K562 treated with DMSO at 1 percent for 24 hours (cell line): ENCODE results near the gene SEC24C. TPM values are rescaled to one million over a fixed set of nuclear protein-coding genes. Genes with fewer than 3 reads are reported as not detected.

Experiments used
- total RNA-seq: library from RNA; unstranded; fragments of 300-600 nt; gene quantifications from 2 replicates; pipeline ENCODE4 v1.2.3, GENCODE V29; 2022; ENCODE audit warnings: low read depth; ENCODE audit not compliant: insufficient read depth

Gene SEC24C
- total RNA-seq, result 154 and 159 TPM in 2 replicates

DNA sequence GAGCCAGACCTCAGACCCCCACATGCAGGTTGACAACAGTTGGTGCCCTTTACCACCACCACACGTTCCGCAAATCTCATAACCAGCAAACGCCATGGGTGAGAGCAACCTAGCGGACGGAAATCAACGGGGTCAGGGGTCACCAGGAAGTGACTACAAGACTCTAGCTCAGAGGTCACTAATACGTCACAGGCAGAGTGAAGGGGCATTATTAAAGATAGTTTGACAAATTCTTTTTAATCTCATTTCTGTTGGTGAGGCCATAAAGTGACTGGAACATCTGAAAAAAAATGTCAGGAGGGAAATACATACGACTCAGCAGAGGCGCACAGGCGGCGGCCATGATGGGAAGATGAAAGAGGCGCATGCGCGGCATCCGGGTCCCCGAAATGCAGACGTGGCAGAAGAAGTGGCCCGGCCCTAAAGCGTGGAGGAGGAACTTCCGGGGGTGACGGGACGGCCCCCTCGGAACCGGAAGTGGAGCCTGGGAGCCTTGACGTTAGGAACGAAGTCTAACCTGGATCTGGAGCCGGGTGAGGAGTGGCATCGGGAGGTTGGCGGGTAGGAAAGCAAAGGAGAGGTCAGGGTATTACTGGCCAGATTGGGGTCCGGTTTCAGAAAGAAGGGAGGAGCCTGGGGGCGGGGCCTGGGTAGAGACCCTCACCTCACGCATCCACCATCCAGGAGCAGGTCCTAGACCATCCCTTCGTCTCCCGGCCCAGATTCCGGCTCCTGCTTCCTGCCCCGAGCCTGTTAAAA, at the start of gene SEC24C:
Gene SEC24C (plus strand): TSS at position 468 of the 759 bp plus-strand sequence. CDS start 2,461 bp downstream, outside the sequence.

DNA sequence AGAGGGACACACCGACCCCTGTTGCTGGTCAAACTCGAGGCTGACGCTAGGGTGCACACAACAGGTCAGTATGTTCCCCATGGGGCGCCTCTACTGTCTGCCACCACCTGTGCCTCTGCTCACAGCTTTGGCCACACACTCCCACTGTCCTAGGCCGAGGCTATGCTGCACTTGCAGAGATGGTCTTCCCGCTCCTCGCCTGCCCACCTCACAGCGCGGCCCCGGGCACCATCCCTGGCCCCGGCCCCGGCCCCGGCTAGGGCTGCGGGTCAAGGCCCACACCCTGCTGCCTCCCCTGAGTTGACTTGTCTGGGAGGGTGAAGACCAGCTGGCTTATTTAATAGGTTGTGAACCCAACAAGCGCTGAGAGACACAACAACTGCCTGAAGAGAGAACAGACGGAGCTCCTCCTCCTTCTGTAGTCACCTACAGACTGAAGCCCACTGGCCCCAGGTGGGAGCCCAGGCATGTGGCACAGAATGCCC, 46.5 kb upstream of the SEC24C start, which contains the start of gene AGAP5:
Gene AGAP5 (minus strand): TSS at position 435 of the 485 bp plus-strand sequence. CDS start 354 bp downstream, at position 81.

DNA sequence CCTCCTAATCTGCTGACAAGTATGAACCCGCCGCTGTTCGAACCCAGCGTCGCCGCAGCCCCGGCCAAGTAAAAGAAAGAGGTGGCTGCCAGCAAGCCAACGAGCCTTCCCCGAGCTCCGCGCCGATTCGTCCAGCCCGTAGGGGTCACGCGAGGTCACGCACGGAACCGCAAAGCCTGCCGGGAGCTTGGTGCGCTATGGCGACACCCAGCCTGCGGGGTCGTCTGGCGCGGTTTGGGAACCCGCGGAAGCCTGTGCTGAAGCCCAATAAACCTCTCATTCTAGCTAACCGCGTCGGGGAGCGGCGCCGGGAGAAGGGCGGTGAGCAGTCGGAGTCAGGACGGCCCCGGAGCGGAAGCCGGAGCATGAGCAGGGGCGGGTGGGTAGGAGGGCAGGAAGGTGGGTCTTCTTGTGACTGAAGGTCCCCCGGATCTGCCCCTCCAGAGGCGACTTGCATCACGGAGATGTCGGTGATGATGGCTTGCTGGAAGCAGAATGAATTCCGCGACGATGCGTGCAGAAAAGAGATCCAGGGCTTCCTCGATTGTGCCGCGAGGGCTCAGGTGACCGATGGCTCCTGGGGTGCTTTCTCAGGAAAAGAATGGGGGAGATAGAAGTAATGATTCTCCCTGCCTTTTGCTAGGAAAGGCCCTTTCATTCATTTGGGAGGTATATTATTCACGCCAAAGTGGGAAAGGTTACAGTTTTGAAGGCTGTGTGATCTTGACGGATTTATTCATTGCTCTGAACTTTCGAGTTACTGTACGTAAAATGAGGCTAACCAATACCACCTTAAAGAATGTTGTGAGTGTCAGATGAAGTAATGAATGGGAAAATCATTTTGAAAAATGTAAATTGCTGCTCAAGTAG, 37.9 kb downstream of the SEC24C start, which contains the start of gene CHCHD1:
Gene CHCHD1 (plus strand): TSS at position 170 of the 870 bp plus-strand sequence. CDS start 28 bp downstream, at position 198.

GRCh38 chr10:73785211-73785720, 41.1 kb downstream of the SEC24C start, which contains the start of gene ZSWIM8:
ZSWIM8 (plus strand) TSS chr10:73785606; CDS start chr10:73785879, 273 bp downstream.

Other genes with a start within 250 kb of the SEC24C start
- 15.2 and 15.4 TPM in 2 replicates for gene PPP3CB, start 248.3 kb upstream of the SEC24C start, total RNA-seq
- 14.7 and 14.9 TPM in 2 replicates for gene USP54, start 153.0 kb upstream of the SEC24C start, total RNA-seq
- gene MYOZ1, start 102.9 kb upstream of the SEC24C start, total RNA-seq, result not detected in 2 replicates
- not detected in 2 replicates for gene SYNPO2L, start 88.3 kb upstream of the SEC24C start, total RNA-seq
- gene AGAP5, start 46.3 kb upstream of the SEC24C start, total RNA-seq, result 4.9 and 7.3 TPM in 2 replicates
- 76.7 and 81.4 TPM in 2 replicates for gene CHCHD1, start 37.7 kb downstream of the SEC24C start, total RNA-seq
- gene ZSWIM8, start 41.2 kb downstream of the SEC24C start, total RNA-seq, result 126 and 138 TPM in 2 replicates
- gene NDST2, start 67.2 kb downstream of the SEC24C start, total RNA-seq, result 70.1 and 70.2 TPM in 2 replicates
- gene CAMK2G, start 130.2 kb downstream of the SEC24C start, total RNA-seq, result 51.3 and 52.7 TPM in 2 replicates
- 32.5 and 41.6 TPM in 2 replicates for gene PLAU, start 166.8 kb downstream of the SEC24C start, total RNA-seq